HG02840 (cell line): ENCODE data around the gene PHF21A.
"Not testable (repeated sequence)": the region's sequence is repeated elsewhere in the genome, so short reads cannot be mapped to it uniquely, and the experiment has no call there.

Experiments used
- ATAC-seq: cut with Tn5 transposase; IDR thresholded peaks from one replicate; pipeline ENCODE4 v1.9.1; 2021; ENCODE audit warnings: mild to moderate bottlenecking, moderate library complexity, moderate number of reproducible peaks; ENCODE audit not compliant: unreplicated experiment, low FRiP score

Gene PHF21A

GRCh38 chr11:46039990-46040389, 81.3 kb downstream of the PHF21A start:
- ATAC-seq, result no peak

- no peak for ATAC-seq
These were observed 82.7 kb downstream of the PHF21A start for GRCh38 chr11:46038529-46038928.

GRCh38 chr11:46036969-46037368, 84.3 kb downstream of the PHF21A start:
- no peak for ATAC-seq

- no peak for ATAC-seq
These were observed 85.2 kb downstream of the PHF21A start for GRCh38 chr11:46036009-46036408.

- ATAC-seq, result no peak
These were observed 87.2 kb downstream of the PHF21A start for GRCh38 chr11:46034041-46034440.

- ATAC-seq, result no peak
These were observed 94.5 kb downstream of the PHF21A start for GRCh38 chr11:46026606-46027293.

- no peak for ATAC-seq
These were observed 101.1 kb downstream of the PHF21A start for GRCh38 chr11:46020084-46020599.

GRCh38 chr11:46018651-46019050, 102.6 kb downstream of the PHF21A start:
- no peak for ATAC-seq

- no peak for ATAC-seq
These were observed 103.9 kb downstream of the PHF21A start for GRCh38 chr11:46017341-46017740.

- no peak for ATAC-seq
These were observed 105.3 kb downstream of the PHF21A start for GRCh38 chr11:46015941-46016340.

- not testable (repeated sequence) for ATAC-seq
These were observed 107.1 kb downstream of the PHF21A start for GRCh38 chr11:46014168-46014567.

- no peak for ATAC-seq
These were observed 109.1 kb downstream of the PHF21A start for GRCh38 chr11:46012185-46012584.

GRCh38 chr11:46010100-46010499, 111.2 kb downstream of the PHF21A start:
- ATAC-seq, result no peak

GRCh38 chr11:46009647-46010046, 111.6 kb downstream of the PHF21A start:
- ATAC-seq, result no peak

- no peak for ATAC-seq
These were observed 114.7 kb downstream of the PHF21A start for GRCh38 chr11:46006418-46007070.

GRCh38 chr11:46003572-46003971, 117.7 kb downstream of the PHF21A start:
- no peak for ATAC-seq

- ATAC-seq, result no peak
These were observed 119.1 kb downstream of the PHF21A start for GRCh38 chr11:46002189-46002588.

- ATAC-seq, result no peak
These were observed 119.8 kb downstream of the PHF21A start for GRCh38 chr11:46001448-46001914.

GRCh38 chr11:45997599-45997998, 123.7 kb downstream of the PHF21A start:
- no peak for ATAC-seq

- ATAC-seq, result no peak
These were observed 125.9 kb downstream of the PHF21A start for GRCh38 chr11:45995342-45995734.

GRCh38 chr11:45994371-45995341, 126.6 kb downstream of the PHF21A start:
- ATAC-seq, result no peak
